Astrocyte of the cerebellum (primary cell): ENCODE measurements around the gene FAM135A.
"Not testable (repeated sequence)": the region's sequence is repeated elsewhere in the genome, so short reads cannot be mapped to it uniquely, and the experiment has no call there.

Source experiments
- DNase-seq: peaks from one replicate; pipeline ENCODE4 v3.0.0-alpha.2; 2011; ENCODE audit warnings: low read depth
- H3K4me3 ChIP-seq: 2 replicates; pipeline ENCODE4 v1.5.1; 2011; ENCODE audit warnings: mild to moderate bottlenecking, low read depth, low read length, moderate library complexity
- CTCF ChIP-seq: IDR thresholded peaks from 2 replicates; pipeline ENCODE4 v1.5.1; 2012; ENCODE audit warnings: low read length, low read depth, moderate library complexity, mild to moderate bottlenecking; ENCODE audit errors: missing control alignments
- in situ Hi-C: cut with HindIII; loops from 2 replicates; pipeline ENCODE4 v1.10.0; 2017; ENCODE audit warnings: low sequenced_read_pairs

FAM135A gene

DNA sequence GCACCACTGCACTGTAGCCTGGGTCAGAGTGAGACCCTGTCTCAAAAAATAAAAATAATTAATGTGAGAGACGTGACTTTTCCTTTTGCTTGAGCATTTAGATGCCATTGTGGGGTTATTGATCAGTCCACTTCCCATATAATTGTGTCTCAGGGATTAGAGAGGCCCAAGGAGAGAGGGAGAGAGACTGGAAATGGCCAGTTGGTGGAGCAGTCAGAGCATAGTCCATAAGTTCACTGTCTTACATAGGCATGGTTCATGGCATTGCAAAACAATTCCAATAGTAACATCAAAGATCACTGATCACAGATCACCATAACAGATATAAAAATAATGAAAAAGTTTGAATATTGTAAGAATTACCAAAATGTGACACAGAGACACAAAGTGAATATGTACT lies 138.3 kb downstream of the FAM135A start:
- no peak overlapping the region for H3K4me3 ChIP-seq
- TF ChIP-seq CTCF: no peak
- in situ Hi-C loops: no loop called here
- DNase-seq: no peak

- DNase-seq, H3K4me3 ChIP-seq, in situ Hi-C loops: not testable (repeated sequence)
These were observed 139.1 kb downstream of the FAM135A start for GRCh38 chr6:70552286-70552940.

GRCh38 chr6:70552974-70553373 lies 139.7 kb downstream of the FAM135A start:
- in situ Hi-C loops: no loop called here
- no peak for TF ChIP-seq CTCF
- H3K4me3 ChIP-seq: no peak overlapping the region
- DNase-seq: no peak

GRCh38 chr6:70557998-70558397 lies 144.7 kb downstream of the FAM135A start:
- in situ Hi-C loops: no loop called here
- DNase-seq: no peak
- H3K4me3 ChIP-seq: no peak overlapping the region
- TF ChIP-seq CTCF: no peak

DNA sequence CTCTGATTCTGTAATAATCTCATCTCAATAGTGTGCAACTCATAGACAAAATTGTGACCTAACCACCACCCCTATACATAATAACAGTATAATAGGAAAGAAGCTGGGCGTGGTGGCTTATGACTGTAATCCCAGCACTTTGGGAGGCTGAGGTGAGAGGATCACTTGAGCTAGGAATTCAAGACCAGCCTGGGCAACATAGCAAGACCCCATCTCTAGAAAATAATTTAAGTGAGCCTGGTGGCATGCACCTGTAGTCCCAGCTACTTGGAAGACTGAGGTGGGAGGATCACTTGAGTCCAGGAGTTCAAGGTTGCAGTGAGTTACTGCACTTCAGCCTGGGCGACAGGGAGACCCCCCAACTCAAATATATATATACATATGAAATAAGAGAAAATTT lies 149.1 kb downstream of the FAM135A start:
- DNase-seq, H3K4me3 ChIP-seq, in situ Hi-C loops: not testable (repeated sequence)

GRCh38 chr6:70563530-70563929 lies 150.2 kb downstream of the FAM135A start:
- no peak overlapping the region for H3K4me3 ChIP-seq
- no peak for TF ChIP-seq CTCF
- DNase-seq: no peak
- in situ Hi-C loops: no loop called here

- peak; percentile 55 for DNase-seq
- no peak for TF ChIP-seq CTCF
- H3K4me3 ChIP-seq: peak within 1 kb of the TSS; percentile 87
- in situ Hi-C loops: no loop called here
These were observed 153.6 kb downstream of the FAM135A start, which contains the start of gene SDHAF4 for GRCh38 chr6:70566751-70567382. TSS of gene SDHAF4 (plus strand) at chr6:70566930. CDS start at chr6:70566941, 11 bp downstream.
